HG02973 (cell line): Measurements from ENCODE around the gene ZBTB7B.

Source experiments
- ATAC-seq: cut with Tn5 transposase; IDR thresholded peaks from one replicate; pipeline ENCODE4 v1.9.1; 2021; ENCODE audit warnings: moderate library complexity; ENCODE audit not compliant: unreplicated experiment

Gene ZBTB7B

GRCh38 chr1:155003766-155004351 lies 1.3 kb downstream of the ZBTB7B start:
- ATAC-seq = no peak

GRCh38 chr1:155004352-155005075 lies 1.9 kb downstream of the ZBTB7B start:
- no peak for ATAC-seq

- ATAC-seq = no peak
Observed at GRCh38 chr1:155005076-155006011, 2.7 kb downstream of the ZBTB7B start.

- ATAC-seq = no peak
Observed at GRCh38 chr1:155006601-155007101, 4.0 kb downstream of the ZBTB7B start.

GRCh38 chr1:155007251-155007828 lies 4.7 kb downstream of the ZBTB7B start:
- no peak for ATAC-seq

GRCh38 chr1:155008015-155008941 lies 5.7 kb downstream of the ZBTB7B start:
- no peak for ATAC-seq

GRCh38 chr1:155009221-155009711 lies 6.7 kb downstream of the ZBTB7B start:
- ATAC-seq = no peak

GRCh38 chr1:155009742-155010141 lies 7.1 kb downstream of the ZBTB7B start:
- ATAC-seq = no peak

- no peak for ATAC-seq
Observed at GRCh38 chr1:155010211-155010918, 7.8 kb downstream of the ZBTB7B start.

- ATAC-seq = no peak
Observed at GRCh38 chr1:155011004-155011416, 8.4 kb downstream of the ZBTB7B start.

GRCh38 chr1:155011437-155012025 lies 8.9 kb downstream of the ZBTB7B start:
- no peak for ATAC-seq

- no peak for ATAC-seq
Observed at GRCh38 chr1:155012026-155012546, 9.5 kb downstream of the ZBTB7B start.

GRCh38 chr1:155012776-155013602 lies 10.4 kb downstream of the ZBTB7B start:
- no peak for ATAC-seq

- ATAC-seq = no peak
Observed at GRCh38 chr1:155013632-155014031, 11.0 kb downstream of the ZBTB7B start.

GRCh38 chr1:155014709-155015508 lies 12.3 kb downstream of the ZBTB7B start:
- ATAC-seq = no peak

- no peak for ATAC-seq
Observed at GRCh38 chr1:155015527-155016230, 13.1 kb downstream of the ZBTB7B start.
